PC-3 (cell line): ENCODE measurements around the gene BRD9. TPM values are rescaled to one million over a fixed set of nuclear protein-coding genes. Genes with fewer than 3 reads are reported as not detected.

ENCODE experiments used
- ATAC-seq: fragments of 200-7000 bp; cut with Tn5 transposase; 2 replicates; pipeline ENCODE4 v1.9.1; 2020; ENCODE audit warnings: mild to moderate bottlenecking, moderate library complexity
- BruUV-seq: library from RNA; stranded (reverse); fragments of 400-500 nt; replicated peaks from 2 replicates; lab custom pipeline; 2021; lab: Mats Ljungman, UMichigan
- CTCF ChIA-PET: fragments of 300-600 bp; sonication (Branson Sonifier 250); formaldehyde crosslinking; loops from one replicate; lab custom pipeline; 2022; ENCODE audit warnings: antibody characterized with exemption; lab: Charles Lee
- POLR2A ChIA-PET: fragments of 300-600 bp; sonication (Branson Sonifier 250); formaldehyde crosslinking; loops from one replicate; lab custom pipeline; 2022; ENCODE audit warnings: antibody characterized with exemption; ENCODE audit not compliant: unreplicated experiment; lab: Charles Lee
- DNase-seq: peaks from one replicate; pipeline ENCODE4 v3.0.0-alpha.2; 2015
- H2AFZ ChIP-seq: fragments of 300-600 bp; sonication (generic); 2 replicates; pipeline ENCODE4 v1.6.0; 2016; ENCODE audit warnings: antibody characterized with exemption, low read length
- H3F3A ChIP-seq: fragments of 300-600 bp; sonication (generic); one replicate; pipeline ENCODE4 v1.6.0; 2017; ENCODE audit warnings: antibody characterized with exemption, low read length, control low read depth, mild to moderate bottlenecking; ENCODE audit not compliant: unreplicated experiment
- H3K27ac ChIP-seq: fragments of 300-600 bp; sonication (generic); 2 replicates; pipeline ENCODE4 v1.5.1; 2016; ENCODE audit warnings: mild to moderate bottlenecking, low read length
- H3K27me3 ChIP-seq: fragments of 300-600 bp; sonication (generic); 2 replicates; pipeline ENCODE4 v1.6.1; 2016; ENCODE audit warnings: low read length, mixed read lengths
- H3K36me3 ChIP-seq: fragments of 300-600 bp; sonication (generic); 2 replicates; pipeline ENCODE4 v1.6.1; 2016; ENCODE audit warnings: low read depth, mixed run types, low read length, mixed read lengths
- H3K4me1 ChIP-seq: fragments of 300-600 bp; sonication (generic); 2 replicates; pipeline ENCODE4 v1.5.1; 2016; ENCODE audit warnings: low read length; ENCODE audit not compliant: insufficient read depth
- H3K4me2 ChIP-seq: fragments of 300-600 bp; sonication (generic); 2 replicates; pipeline ENCODE4 v1.6.0; 2016; ENCODE audit warnings: low read length
- H3K4me3 ChIP-seq: fragments of 300-600 bp; sonication (generic); 2 replicates; pipeline ENCODE4 v1.5.1; 2016; ENCODE audit warnings: mild to moderate bottlenecking, low read length, mixed read lengths
- H3K79me2 ChIP-seq: fragments of 300-600 bp; sonication (generic); 2 replicates; pipeline ENCODE4 v1.6.1; 2017; ENCODE audit warnings: low read length, mixed read lengths
- H3K9ac ChIP-seq: fragments of 300-600 bp; sonication (generic); 2 replicates; pipeline ENCODE4 v1.6.0; 2016; ENCODE audit warnings: mild to moderate bottlenecking, low read length
- H3K9me2 ChIP-seq: fragments of 300-600 bp; sonication (generic); replicated peaks from 2 replicates; pipeline ENCODE4 v1.6.1; 2016; ENCODE audit warnings: mixed run types, low read length, mixed read lengths
- H3K9me3 ChIP-seq: fragments of 300-600 bp; sonication (generic); 2 replicates; pipeline ENCODE4 v1.6.1; 2016; ENCODE audit warnings: low read length, mixed read lengths
- H4K20me1 ChIP-seq: fragments of 300-600 bp; sonication (generic); 2 replicates; pipeline ENCODE4 v1.6.1; 2016; ENCODE audit warnings: low read length, mixed read lengths
- EZH2 ChIP-seq: fragments of 300-600 bp; sonication (generic); IDR thresholded peaks from one replicate; pipeline ENCODE4 v1.6.1; 2017; ENCODE audit warnings: antibody characterized with exemption, mild to moderate bottlenecking, low read length; ENCODE audit not compliant: unreplicated experiment
- EZH2phosphoT487 ChIP-seq: fragments of 300-600 bp; sonication (generic); IDR thresholded peaks from 2 replicates; pipeline ENCODE4 v1.6.1; 2018; ENCODE audit warnings: mild to moderate bottlenecking, antibody characterized with exemption, low read length, borderline replicate concordance
- intact Hi-C: fragments of 100-400 bp; cut with micrococcal nuclease; formaldehyde crosslinking; loops from 2 replicates; pipeline ENCODE4 v1.9.0; 2023
- total RNA-seq: library from RNA; depleted of rRNA; stranded (reverse); fragments of >200 nt; gene quantifications from 2 replicates; pipeline ENCODE4 v1.2.3, GENCODE V29; 2014
- TF ChIP-seq, protein P1 (sequence below): fragments of 300-600 bp; sonication (generic); conservative IDR thresholded peaks from 2 replicates; pipeline ENCODE4 v1.5.1; 2017; ENCODE audit warnings: antibody characterized with exemption, low read depth, mild to moderate bottlenecking, low read length

BRD9 gene
- total RNA-seq, 1 experiment from 2014 or later: 50.4 TPM

DNA sequence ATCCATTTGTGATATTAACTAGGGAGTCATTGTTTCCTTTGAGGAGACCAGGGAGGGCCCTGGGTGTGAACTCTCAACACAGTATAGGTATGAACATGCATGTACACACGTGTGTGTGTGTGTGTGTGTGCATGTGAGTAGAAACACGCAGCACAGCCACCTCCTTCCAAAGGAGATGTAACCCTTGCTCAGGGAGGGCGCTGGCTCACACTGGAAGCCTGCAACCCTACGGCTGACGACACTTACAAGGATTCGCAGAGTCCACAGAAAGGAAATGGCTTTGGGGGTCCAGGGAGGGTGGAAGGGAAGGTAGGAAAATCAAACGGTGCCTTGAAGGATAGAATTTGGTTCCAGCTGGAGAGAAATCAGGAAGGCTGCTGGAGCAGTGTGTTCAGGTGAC lies 22.0 kb upstream of the BRD9 start:
- Histone ChIP-seq H3K79me2 (peaks cover 15% of the 10 kb centered on the region), H4K20me1 (no peaks in the 10 kb centered on the region), H3K9me3 (no peaks in the 10 kb centered on the region), H3K27me3 (no peaks in the 10 kb centered on the region), H3K4me2 (no peak overlapping the region), H3K9ac (no peak overlapping the region), H3K4me1 (peaks cover 33% of the 10 kb centered on the region), H3K4me3 (no peak overlapping the region), H2AFZ (no peak overlapping the region), H3K9me2 (no peaks in the 10 kb centered on the region), H3F3A (peaks cover 9% of the 10 kb centered on the region), H3K36me3 (peaks cover 51% of the 10 kb centered on the region), H3K27ac (no peak overlapping the region)
- intact Hi-C loops: loop anchor here (5.0 kb wide), 1 partner anchor 198 kb away; the partner anchor contains the start of gene SLC12A7
- POLR2A ChIA-PET: no interaction called here
- CTCF ChIA-PET: no interaction called here
- no TSS peak for BruUV-seq
- TF ChIP-seq EZH2phosphoT487: no peak
- TF ChIP-seq, protein P1, sequence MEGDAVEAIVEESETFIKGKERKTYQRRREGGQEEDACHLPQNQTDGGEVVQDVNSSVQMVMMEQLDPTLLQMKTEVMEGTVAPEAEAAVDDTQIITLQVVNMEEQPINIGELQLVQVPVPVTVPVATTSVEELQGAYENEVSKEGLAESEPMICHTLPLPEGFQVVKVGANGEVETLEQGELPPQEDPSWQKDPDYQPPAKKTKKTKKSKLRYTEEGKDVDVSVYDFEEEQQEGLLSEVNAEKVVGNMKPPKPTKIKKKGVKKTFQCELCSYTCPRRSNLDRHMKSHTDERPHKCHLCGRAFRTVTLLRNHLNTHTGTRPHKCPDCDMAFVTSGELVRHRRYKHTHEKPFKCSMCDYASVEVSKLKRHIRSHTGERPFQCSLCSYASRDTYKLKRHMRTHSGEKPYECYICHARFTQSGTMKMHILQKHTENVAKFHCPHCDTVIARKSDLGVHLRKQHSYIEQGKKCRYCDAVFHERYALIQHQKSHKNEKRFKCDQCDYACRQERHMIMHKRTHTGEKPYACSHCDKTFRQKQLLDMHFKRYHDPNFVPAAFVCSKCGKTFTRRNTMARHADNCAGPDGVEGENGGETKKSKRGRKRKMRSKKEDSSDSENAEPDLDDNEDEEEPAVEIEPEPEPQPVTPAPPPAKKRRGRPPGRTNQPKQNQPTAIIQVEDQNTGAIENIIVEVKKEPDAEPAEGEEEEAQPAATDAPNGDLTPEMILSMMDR: no peak
- TF ChIP-seq EZH2: no peak
- no peak for ATAC-seq
- DNase-seq: no peak

GRCh38 chr5:914174-914573 lies 21.6 kb upstream of the BRD9 start:
- H3K27ac ChIP-seq: peak overlapping the region; percentile 96

More at GRCh38 chr5:914174-914573, 21.6 kb upstream of the BRD9 start:
- ChIA-PET POLR2A (interaction anchor here (0.6 kb wide), 1 partner anchor 826 kb away, joined by 3 read pairs; no protein-coding TSS in a partner anchor), CTCF (no interaction called here)
- H3K79me2 ChIP-seq: peaks cover 15% of the 10 kb centered on the region
- BruUV-seq: no TSS peak
- no peaks in the 10 kb centered on the region for H4K20me1 ChIP-seq
- H3K9me3 ChIP-seq: no peaks in the 10 kb centered on the region
- intact Hi-C loops: loop anchor here (5.0 kb wide), 1 partner anchor 198 kb away; the partner anchor contains the start of gene SLC12A7
- no peak overlapping the region for H3K4me3 ChIP-seq
- H3F3A ChIP-seq: peaks cover 9% of the 10 kb centered on the region
- H2AFZ ChIP-seq: no peak overlapping the region
- peaks cover 54% of the 10 kb centered on the region for H3K36me3 ChIP-seq
- H3K27me3 ChIP-seq: no peaks in the 10 kb centered on the region
- ATAC-seq (no peak), DNase-seq (no peak)
- TF ChIP-seq EZH2: no peak
- TF ChIP-seq EZH2phosphoT487: no peak
- TF ChIP-seq, protein P1: no peak
- no peak overlapping the region for H3K4me2 ChIP-seq
- H3K4me1 ChIP-seq: peaks cover 33% of the 10 kb centered on the region
- no peaks in the 10 kb centered on the region for H3K9me2 ChIP-seq
- peak overlapping the region; percentile 75; the same call in 1 of the 2 replicates for H3K9ac ChIP-seq
